ENCODE data around the gene MAP1LC3A. TPM values are rescaled to one million over a fixed set of nuclear protein-coding genes. Genes with fewer than 3 reads are reported as not detected.

Gene MAP1LC3A
- total RNA-seq, 1 donor from 2014 or later: 83.9 TPM

GRCh38 chr20:34536798-34537394, 21.6 kb upstream of the MAP1LC3A start:
- Mint-ChIP-seq H3K27ac (peak overlapping the region; percentile 57), H3K9me3 (no peaks in the 10 kb centered on the region), H3K27me3 (no peaks in the 10 kb centered on the region), H3K36me3 (peaks cover 51% of the 10 kb centered on the region), H3K4me3 (no peak overlapping the region), H3K4me1 (ENCODE audit: unreplicated experiment) (no peaks in the 10 kb centered on the region)
- no peak for DNase-seq (ENCODE audit: extremely low spot score, unreplicated experiment)
- TF ChIP-seq, protein P1, sequence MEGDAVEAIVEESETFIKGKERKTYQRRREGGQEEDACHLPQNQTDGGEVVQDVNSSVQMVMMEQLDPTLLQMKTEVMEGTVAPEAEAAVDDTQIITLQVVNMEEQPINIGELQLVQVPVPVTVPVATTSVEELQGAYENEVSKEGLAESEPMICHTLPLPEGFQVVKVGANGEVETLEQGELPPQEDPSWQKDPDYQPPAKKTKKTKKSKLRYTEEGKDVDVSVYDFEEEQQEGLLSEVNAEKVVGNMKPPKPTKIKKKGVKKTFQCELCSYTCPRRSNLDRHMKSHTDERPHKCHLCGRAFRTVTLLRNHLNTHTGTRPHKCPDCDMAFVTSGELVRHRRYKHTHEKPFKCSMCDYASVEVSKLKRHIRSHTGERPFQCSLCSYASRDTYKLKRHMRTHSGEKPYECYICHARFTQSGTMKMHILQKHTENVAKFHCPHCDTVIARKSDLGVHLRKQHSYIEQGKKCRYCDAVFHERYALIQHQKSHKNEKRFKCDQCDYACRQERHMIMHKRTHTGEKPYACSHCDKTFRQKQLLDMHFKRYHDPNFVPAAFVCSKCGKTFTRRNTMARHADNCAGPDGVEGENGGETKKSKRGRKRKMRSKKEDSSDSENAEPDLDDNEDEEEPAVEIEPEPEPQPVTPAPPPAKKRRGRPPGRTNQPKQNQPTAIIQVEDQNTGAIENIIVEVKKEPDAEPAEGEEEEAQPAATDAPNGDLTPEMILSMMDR (conservative IDR thresholded peaks at IDR 0.05): peak; percentile 64

DNA sequence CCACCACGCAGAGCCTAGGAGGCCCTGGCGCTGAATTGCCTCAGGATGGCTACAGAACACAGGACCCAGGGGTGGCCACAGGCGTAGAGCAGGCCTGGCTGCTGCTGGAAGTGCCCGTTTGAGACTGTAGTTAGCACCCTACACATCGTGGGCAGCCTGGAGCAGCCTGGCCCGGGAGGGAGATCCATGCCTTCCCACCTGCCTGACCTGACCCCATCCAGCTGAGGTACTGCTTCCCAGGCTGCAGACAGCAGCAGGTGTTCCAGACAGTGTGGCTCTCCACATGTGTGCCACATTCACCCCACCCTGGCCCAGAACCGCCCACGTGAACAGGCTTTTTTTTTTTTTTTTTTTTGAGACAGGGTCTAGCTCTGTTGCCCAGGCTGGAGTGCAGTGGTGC, 20.9 kb upstream of the MAP1LC3A start:
- TF ChIP-seq, protein P1 (conservative IDR thresholded peaks at IDR 0.05): no peak
- Mint-ChIP-seq H3K4me3 (no peak overlapping the region), H3K27me3 (no peaks in the 10 kb centered on the region), H3K4me1 (ENCODE audit: unreplicated experiment) (no peaks in the 10 kb centered on the region), H3K27ac (no peak overlapping the region), H3K36me3 (peaks cover 51% of the 10 kb centered on the region), H3K9me3 (no peaks in the 10 kb centered on the region)
- no peak for DNase-seq (ENCODE audit: extremely low spot score, unreplicated experiment)

DNA sequence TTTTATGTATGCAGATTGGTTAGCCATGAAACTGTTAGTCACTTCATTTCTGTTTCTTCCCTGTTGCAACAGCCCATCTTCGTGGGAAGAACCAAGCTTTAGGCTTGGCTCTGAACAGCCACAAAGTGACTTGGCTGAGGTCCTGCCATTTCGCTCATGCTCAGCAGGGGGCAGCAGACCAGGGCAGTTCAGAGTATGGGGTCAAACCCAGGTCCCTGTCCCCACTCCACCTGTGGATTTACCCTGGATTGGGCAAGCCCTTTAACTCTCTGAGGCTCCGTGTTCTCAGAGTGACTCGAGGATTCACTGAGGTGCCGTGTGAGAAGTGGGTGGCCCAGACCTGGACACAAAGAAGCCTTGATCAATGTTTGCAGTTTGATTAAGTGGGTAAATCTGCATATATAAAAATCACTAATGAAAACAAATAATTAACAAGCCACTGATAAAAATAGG, 19.8 kb upstream of the MAP1LC3A start:
- Mint-ChIP-seq H3K36me3 (peaks cover 55% of the 10 kb centered on the region), H3K9me3 (no peaks in the 10 kb centered on the region), H3K27me3 (no peaks in the 10 kb centered on the region), H3K4me1 (ENCODE audit: unreplicated experiment) (peaks cover 6% of the 10 kb centered on the region), H3K27ac (peak overlapping the region; percentile 36), H3K4me3 (no peak overlapping the region)
- DNase-seq (ENCODE audit: extremely low spot score, unreplicated experiment): no peak
- TF ChIP-seq, protein P1 (conservative IDR thresholded peaks at IDR 0.05): peak; percentile 89

DNA sequence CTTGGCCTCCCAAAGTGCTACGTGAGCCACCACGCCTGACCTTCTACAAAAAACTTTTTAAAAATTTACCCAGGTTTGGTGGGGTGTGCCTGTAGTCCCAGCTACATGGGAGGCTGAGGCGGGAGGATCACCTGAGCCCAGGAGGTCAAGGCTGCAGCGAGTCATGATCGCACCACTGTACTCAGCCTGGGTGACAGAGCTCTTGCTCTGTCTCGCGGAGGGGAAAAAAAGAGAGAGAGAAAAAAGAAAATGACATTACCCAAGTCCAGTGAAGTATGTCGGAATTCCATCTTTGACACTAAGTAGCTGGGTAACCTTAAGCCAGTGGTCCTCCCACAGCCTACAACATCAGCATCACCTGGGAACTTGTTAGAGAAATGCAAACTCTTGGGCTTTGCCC, 18.8 kb upstream of the MAP1LC3A start:
- Mint-ChIP-seq H3K36me3 (peaks cover 48% of the 10 kb centered on the region), H3K27me3 (no peaks in the 10 kb centered on the region), H3K4me3 (no peak overlapping the region), H3K9me3 (no peaks in the 10 kb centered on the region), H3K4me1 (ENCODE audit: unreplicated experiment) (peaks cover 16% of the 10 kb centered on the region), H3K27ac (no peak overlapping the region)
- TF ChIP-seq, protein P1 (conservative IDR thresholded peaks at IDR 0.05): no peak
- no peak for DNase-seq (ENCODE audit: extremely low spot score, unreplicated experiment)

DNA sequence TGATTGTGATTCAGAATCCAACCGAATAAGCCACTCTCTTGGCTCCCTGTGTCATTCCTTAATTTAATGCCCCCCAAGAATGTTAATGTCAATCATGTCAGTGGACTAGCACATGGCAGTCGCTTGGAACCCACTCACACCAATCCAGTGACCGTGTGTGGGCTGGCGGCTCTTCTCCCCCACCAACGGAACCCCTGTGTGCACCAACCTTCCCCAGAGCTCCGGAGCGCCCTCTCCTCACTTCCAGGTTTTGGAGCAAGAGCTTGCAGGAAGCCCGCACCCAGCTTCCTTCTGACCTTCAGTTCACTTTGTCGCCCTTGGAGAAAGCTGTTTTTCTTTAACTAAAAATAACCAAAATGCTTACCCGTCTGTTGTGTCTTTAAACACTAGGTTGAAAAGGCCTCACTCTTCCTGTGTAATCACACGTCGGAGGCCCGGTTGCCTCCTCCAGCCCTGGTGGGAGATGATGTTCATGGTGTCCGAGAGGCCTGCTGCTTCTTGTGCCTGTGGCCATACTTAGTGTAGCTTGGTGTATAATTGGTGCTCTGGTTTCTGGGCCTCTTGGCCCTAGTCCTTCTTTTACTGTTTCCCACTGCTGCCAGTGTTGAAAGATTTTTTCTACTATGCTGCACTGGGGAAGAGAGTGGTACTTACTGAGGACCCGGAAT, 17.8 kb upstream of the MAP1LC3A start:
- H3K4me3 Mint-ChIP-seq: no peak overlapping the region
- H3K27me3 Mint-ChIP-seq: no peaks in the 10 kb centered on the region
- H3K9me3 Mint-ChIP-seq: no peaks in the 10 kb centered on the region
- peaks cover 18% of the 10 kb centered on the region for H3K4me1 Mint-ChIP-seq (ENCODE audit: unreplicated experiment)
- H3K27ac Mint-ChIP-seq: peak overlapping the region; percentile 2
- no peak for DNase-seq (ENCODE audit: extremely low spot score, unreplicated experiment)
- TF ChIP-seq, protein P1 (conservative IDR thresholded peaks at IDR 0.05): no peak
- H3K36me3 Mint-ChIP-seq: peaks cover 40% of the 10 kb centered on the region

All from type B pancreatic cell (in vitro differentiated cells).